GM12878 (cell line): Measurements from ENCODE around the gene SPSB2. TPM values are rescaled to one million over a fixed set of nuclear protein-coding genes. Genes with fewer than 3 reads are reported as not detected.

Experiments used
- ATF7 ChIP-seq: fragments of 450-650 bp; IDR thresholded peaks from 2 replicates; pipeline ENCODE4 v1.6.1; 2016; ENCODE audit warnings: low read depth, mild to moderate bottlenecking
- CEBPB ChIP-seq, 2 experiments: fragments of 150-350 bp in 1 of 2; IDR thresholded peaks; 2 replicates each; pipeline ENCODE4 v1.6.1; 2012 to 2014; ENCODE audit warnings: low read depth in 2 of 2, low read length in 2 of 2, borderline replicate concordance in 1 of 2, inconsistent platforms in 1 of 2
- CHD1 ChIP-seq: IDR thresholded peaks from 2 replicates; pipeline ENCODE4 v1.6.1; 2012; ENCODE audit warnings: low read depth, low read length, improper control_type of control experiment
- CTCF ChIP-seq, 3 experiments: IDR thresholded peaks in 2 of 3; conservative IDR thresholded peaks in 1 of 3; 2 replicates each; pipeline ENCODE4 v1.5.1; 2011; ENCODE audit warnings: low read depth in 3 of 3, low read length in 3 of 3, mild to moderate bottlenecking in 3 of 3, control low read depth in 2 of 3, moderate library complexity in 2 of 3, inconsistent platforms in 1 of 3, mixed read lengths in 1 of 3; ENCODE audit not compliant: control insufficient read depth in 2 of 3, insufficient read depth in 1 of 3; ENCODE audit errors: extremely low read depth in 1 of 3
- DPF2 ChIP-seq: fragments of 450-650 bp; IDR thresholded peaks from 2 replicates; pipeline ENCODE4 v1.6.1; 2017; ENCODE audit warnings: mild to moderate bottlenecking
- EED ChIP-seq: sonication (generic); IDR thresholded peaks from 2 replicates; pipeline ENCODE4 v1.6.1; 2016; ENCODE audit warnings: antibody characterized with exemption, low read depth
- ESRRA ChIP-seq: IDR thresholded peaks from 2 replicates; pipeline ENCODE4 v1.6.1; 2012; ENCODE audit warnings: mild to moderate bottlenecking, low read length, improper control_type of control experiment
- IRF3 ChIP-seq: fragments of 450-650 bp; IDR thresholded peaks from 2 replicates; pipeline ENCODE4 v1.6.1; 2014; ENCODE audit warnings: mild to moderate bottlenecking
- MYB ChIP-seq: fragments of 150-350 bp; IDR thresholded peaks from 2 replicates; pipeline ENCODE4 v1.6.1; 2014; ENCODE audit warnings: mild to moderate bottlenecking, low read depth, low read length, borderline replicate concordance
- NBN ChIP-seq: fragments of 450-650 bp; IDR thresholded peaks from 2 replicates; pipeline ENCODE4 v1.6.1; 2016
- PAX5 ChIP-seq: IDR thresholded peaks from 2 replicates; pipeline ENCODE4 v1.6.1; 2011; ENCODE audit warnings: low read depth, low read length, borderline replicate concordance
- POU2F2 ChIP-seq: IDR thresholded peaks from 3 replicates; pipeline ENCODE4 v1.6.1; 2011; ENCODE audit warnings: low read depth, mild to moderate bottlenecking, low read length, borderline replicate concordance
- TCF12 ChIP-seq: IDR thresholded peaks from 2 replicates; pipeline ENCODE4 v1.6.1; 2011; ENCODE audit warnings: low read depth, mild to moderate bottlenecking, low read length
- ZNF274 ChIP-seq: IDR thresholded peaks from one replicate; pipeline ENCODE4 v1.8.0; 2011; ENCODE audit not compliant: insufficient read length, insufficient read depth
- ZZZ3 ChIP-seq: IDR thresholded peaks from 2 replicates; pipeline ENCODE4 v1.6.1; 2011; ENCODE audit warnings: low read depth; ENCODE audit not compliant: control insufficient read depth, insufficient read length
- polyA plus RNA-seq, 11 experiments: library from polyadenylated mRNA; depleted of rRNA in 4 of 11; unstranded in 6 of 11; stranded (reverse) in 5 of 11; fragments of >200 nt; fragmentation: Nextera tagmentation in 4 of 11; fragmentation: Illumina TruSeq in 1 of 11; extraction: Ambion mirVana in 4 of 11; extraction: Trizol in 1 of 11; gene quantifications; 1 replicate in 1 of 11; 2 replicates in 10 of 11; pipeline versions ENCODE4 v1.2.1 to v1.2.3, GENCODE V29; 2011 to 2016; ENCODE audit warnings: inconsistent platforms in 2 of 11, missing spikeins in 2 of 11, low read depth in 1 of 11
- total RNA-seq, 4 experiments: library from RNA; depleted of rRNA in 3 of 4; stranded (reverse); fragments of >200 nt in 3 of 4; fragmentation: Illumina TruSeq in 1 of 4; extraction: Trizol in 1 of 4; gene quantifications; 2 replicates each; pipeline versions ENCODE4 v1.2.1 to v1.2.3, GENCODE V29; 2013 to 2021
- TF ChIP-seq, protein P1 (sequence below): fragments of 450-650 bp; IDR thresholded peaks from 2 replicates; pipeline ENCODE4 v1.6.1; 2017; ENCODE audit warnings: mild to moderate bottlenecking, moderate library complexity
- TF ChIP-seq, protein P2 (sequence below): fragments of 450-650 bp; formaldehyde crosslinking; IDR thresholded peaks from 2 replicates; pipeline ENCODE4 v1.4.0; 2020; ENCODE audit warnings: mild to moderate bottlenecking, moderate library complexity
- TF ChIP-seq, protein P3 (sequence below): IDR thresholded peaks from 2 replicates; pipeline ENCODE4 v1.6.1; 2011; ENCODE audit warnings: low read depth, mild to moderate bottlenecking, low read length, moderate library complexity, borderline replicate concordance; ENCODE audit errors: extremely low read depth

SPSB2 gene
- total and polyA plus RNA-seq, 10 of the 15 experiments (the other 5 are each of a cell fraction or from before 2014, with no cell fraction given), result 0.08 to 5.6 (median 2.7) TPM

- TF ChIP-seq, protein P1, sequence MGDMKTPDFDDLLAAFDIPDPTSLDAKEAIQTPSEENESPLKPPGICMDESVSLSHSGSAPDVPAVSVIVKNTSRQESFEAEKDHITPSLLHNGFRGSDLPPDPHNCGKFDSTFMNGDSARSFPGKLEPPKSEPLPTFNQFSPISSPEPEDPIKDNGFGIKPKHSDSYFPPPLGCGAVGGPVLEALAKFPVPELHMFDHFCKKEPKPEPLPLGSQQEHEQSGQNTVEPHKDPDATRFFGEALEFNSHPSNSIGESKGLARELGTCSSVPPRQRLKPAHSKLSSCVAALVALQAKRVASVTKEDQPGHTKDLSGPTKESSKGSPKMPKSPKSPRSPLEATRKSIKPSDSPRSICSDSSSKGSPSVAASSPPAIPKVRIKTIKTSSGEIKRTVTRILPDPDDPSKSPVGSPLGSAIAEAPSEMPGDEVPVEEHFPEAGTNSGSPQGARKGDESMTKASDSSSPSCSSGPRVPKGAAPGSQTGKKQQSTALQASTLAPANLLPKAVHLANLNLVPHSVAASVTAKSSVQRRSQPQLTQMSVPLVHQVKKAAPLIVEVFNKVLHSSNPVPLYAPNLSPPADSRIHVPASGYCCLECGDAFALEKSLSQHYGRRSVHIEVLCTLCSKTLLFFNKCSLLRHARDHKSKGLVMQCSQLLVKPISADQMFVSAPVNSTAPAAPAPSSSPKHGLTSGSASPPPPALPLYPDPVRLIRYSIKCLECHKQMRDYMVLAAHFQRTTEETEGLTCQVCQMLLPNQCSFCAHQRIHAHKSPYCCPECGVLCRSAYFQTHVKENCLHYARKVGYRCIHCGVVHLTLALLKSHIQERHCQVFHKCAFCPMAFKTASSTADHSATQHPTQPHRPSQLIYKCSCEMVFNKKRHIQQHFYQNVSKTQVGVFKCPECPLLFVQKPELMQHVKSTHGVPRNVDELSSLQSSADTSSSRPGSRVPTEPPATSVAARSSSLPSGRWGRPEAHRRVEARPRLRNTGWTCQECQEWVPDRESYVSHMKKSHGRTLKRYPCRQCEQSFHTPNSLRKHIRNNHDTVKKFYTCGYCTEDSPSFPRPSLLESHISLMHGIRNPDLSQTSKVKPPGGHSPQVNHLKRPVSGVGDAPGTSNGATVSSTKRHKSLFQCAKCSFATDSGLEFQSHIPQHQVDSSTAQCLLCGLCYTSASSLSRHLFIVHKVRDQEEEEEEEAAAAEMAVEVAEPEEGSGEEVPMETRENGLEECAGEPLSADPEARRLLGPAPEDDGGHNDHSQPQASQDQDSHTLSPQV, result no peak
- TF ChIP-seq CHD1 (no peak), ZZZ3 (no peak), ESRRA (peak; percentile 91; the same call in 1 of the 2 replicates), ATF7 (peak; percentile 66), POU2F2 (no peak), NBN (peak; percentile 55; the same call in 1 of the 2 replicates), DPF2 (no peak; the same call in none of the 2 replicates), TCF12 (0 out of 2 replicates have a peak, but pooled peaks have one; percentile 4), ZNF274 (no peak), PAX5 (no peak; the same call in 1 of the 2 replicates), EED (no peak), CEBPB (IDR thresholded peaks at IDR 0.05; ENCODE audit: borderline replicate concordance in 1 of 2, low read depth in 2 of 2, low read length in 2 of 2) (no peak), MYB (peak; percentile 28; the same call in 1 of the 2 replicates), CTCF (IDR thresholded peaks at IDR 0.05 in 2 of 3, conservative IDR thresholded peaks at IDR 0.05 in 1 of 3; ENCODE audit: control insufficient read depth in 2 of 3, extremely low read depth in 1 of 3, insufficient read depth in 1 of 3, low read depth in 3 of 3, low read length in 3 of 3) (no peak), IRF3 (peak; percentile 80)
- TF ChIP-seq, protein P2, sequence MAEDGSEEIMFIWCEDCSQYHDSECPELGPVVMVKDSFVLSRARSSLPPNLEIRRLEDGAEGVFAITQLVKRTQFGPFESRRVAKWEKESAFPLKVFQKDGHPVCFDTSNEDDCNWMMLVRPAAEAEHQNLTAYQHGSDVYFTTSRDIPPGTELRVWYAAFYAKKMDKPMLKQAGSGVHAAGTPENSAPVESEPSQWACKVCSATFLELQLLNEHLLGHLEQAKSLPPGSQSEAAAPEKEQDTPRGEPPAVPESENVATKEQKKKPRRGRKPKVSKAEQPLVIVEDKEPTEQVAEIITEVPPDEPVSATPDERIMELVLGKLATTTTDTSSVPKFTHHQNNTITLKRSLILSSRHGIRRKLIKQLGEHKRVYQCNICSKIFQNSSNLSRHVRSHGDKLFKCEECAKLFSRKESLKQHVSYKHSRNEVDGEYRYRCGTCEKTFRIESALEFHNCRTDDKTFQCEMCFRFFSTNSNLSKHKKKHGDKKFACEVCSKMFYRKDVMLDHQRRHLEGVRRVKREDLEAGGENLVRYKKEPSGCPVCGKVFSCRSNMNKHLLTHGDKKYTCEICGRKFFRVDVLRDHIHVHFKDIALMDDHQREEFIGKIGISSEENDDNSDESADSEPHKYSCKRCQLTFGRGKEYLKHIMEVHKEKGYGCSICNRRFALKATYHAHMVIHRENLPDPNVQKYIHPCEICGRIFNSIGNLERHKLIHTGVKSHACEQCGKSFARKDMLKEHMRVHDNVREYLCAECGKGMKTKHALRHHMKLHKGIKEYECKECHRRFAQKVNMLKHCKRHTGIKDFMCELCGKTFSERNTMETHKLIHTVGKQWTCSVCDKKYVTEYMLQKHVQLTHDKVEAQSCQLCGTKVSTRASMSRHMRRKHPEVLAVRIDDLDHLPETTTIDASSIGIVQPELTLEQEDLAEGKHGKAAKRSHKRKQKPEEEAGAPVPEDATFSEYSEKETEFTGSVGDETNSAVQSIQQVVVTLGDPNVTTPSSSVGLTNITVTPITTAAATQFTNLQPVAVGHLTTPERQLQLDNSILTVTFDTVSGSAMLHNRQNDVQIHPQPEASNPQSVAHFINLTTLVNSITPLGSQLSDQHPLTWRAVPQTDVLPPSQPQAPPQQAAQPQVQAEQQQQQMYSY (CRISPR knock-in tag), result no peak
- TF ChIP-seq, protein P3, sequence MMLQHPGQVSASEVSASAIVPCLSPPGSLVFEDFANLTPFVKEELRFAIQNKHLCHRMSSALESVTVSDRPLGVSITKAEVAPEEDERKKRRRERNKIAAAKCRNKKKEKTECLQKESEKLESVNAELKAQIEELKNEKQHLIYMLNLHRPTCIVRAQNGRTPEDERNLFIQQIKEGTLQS, result peak; percentile 75; the same call in 1 of the 2 replicates
These were observed 21.0 kb downstream of the SPSB2 start, which contains the start of gene USP5 (continued) for GRCh38 chr12:6851921-6852650.
